Activated CD4-positive, alpha-beta T cell treated with anti-CD3 and anti-CD28 coated beads for 48 hours (primary cell): ENCODE data around the gene DENND5A.

Experiments used
- DNase-seq: peaks from one replicate; pipeline ENCODE4 v3.0.0-alpha.2; 2020

DENND5A gene

DNA sequence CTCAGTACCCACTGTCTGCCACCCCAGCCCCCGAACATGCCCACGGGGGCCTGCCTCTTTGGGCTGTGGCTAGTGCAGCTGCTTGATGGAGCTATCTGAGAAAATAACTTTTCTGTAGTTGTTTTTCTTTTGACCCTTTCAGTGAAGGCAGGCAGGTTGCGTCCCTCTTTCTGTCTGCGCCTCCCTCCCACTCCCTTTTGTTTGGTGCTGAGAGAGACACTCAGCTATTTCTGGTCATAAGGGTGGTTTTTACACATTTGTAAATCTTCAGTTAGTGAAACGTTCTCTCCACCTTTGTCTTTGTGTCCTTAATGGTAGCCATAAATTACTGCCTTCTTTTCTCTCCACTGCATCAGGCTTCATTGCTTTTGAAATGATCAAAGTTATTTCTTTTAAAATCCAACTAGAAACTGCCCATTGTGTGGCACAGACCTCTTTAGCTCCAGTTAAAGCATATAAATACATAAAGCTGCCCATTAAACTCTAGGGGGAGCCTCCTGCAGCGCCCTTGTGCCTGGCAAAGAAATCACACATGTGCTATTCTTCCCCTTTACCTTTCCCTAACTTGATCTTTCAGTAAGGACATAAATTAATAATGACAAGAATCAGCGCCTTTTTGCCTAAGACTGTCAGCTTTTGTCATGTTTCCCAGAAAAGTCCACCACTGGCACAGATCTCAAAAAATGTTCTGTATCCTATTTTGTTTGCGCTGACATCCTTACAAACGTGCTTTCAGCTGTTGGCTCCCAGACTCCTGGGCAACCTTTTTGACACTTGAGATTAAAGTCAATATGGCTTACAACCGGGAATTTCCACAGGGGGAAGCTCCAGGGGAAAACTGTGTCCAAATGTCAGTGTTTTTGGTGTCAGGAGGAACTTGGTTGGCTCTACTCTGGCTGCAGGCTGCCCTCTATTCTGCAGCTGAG, 172.0 kb downstream of the DENND5A start:
- no peak for DNase-seq

DNA sequence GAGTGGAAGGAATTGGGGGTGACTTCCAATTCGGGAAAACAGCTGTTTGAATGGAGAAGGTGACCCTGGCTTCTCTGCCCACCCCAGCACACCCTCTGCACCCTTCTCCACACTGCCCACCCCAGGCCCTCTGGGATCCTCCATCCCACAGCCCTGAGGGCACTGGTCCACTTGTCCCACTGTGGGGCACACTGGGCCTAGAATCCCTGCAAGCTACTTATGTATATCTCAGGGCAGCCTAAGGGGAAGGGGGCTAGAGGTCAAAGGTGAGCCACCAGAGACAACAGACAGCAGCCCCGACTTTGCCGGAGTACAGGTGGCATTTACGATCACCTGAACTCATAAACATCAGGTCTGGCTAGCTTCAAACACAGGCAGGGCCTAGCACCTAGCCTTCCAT, 173.1 kb downstream of the DENND5A start:
- no peak for DNase-seq

- no peak for DNase-seq
These were observed 173.9 kb downstream of the DENND5A start, which contains the start of gene SCUBE2 for GRCh38 chr11:9091044-9091922. Gene SCUBE2 (minus strand): TSS chr11:9091599. CDS start chr11:9091528, 71 bp downstream.

DNA sequence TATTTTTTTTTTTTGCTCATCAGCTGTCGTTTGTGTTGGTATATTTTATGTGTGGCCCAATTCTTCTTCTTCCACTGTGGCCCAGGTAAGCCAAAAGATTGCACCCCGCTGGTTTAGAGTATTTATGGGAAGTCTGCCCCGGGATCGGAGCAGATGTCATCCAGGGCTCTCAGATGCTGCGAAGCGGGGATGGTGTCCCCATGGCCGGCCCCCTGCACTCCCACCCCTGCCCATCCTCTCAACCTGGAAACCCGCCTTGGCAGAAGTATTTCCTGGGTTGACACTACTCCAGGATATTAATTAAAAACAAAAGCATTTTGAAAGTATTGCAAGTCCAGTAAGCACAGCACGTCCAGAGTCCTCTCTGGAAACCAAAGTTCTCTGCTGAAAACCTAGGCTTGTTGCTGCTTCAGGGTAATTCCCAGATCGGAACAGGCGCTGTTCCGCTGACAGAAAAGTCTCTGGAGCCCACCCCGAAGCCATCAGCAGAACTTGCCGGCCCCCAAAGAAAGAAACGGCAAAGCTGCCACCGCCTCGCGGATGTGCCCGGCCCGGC, 174.6 kb downstream of the DENND5A start:
- DNase-seq, result no peak

- DNase-seq, result no peak
These were observed 175.5 kb downstream of the DENND5A start for GRCh38 chr11:9089636-9090035.

DNA sequence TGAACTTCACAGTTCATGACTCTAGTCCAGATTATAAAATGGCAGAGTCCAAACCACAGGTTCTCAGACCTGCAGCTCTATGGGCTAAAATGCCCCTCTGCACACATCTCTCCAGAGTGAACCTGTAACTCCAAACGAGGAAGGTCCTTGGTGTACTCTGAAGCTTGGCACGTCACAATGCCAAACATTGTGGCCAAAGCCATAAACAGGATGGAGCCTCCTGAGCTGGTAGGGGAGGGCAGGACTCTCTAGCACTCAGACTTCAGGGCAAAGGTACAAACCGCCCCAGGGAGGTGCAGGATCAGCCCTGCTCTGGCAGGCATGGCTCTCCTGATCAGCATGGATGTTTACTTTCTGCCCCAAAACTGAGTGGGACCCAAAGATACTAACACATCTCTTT, 176.1 kb downstream of the DENND5A start:
- no peak for DNase-seq
